Cardiac fibroblast (primary cell): ENCODE results near the gene ZMIZ2.
A peak's percentile ranks its signal among the peaks of the same experiment; 100 is the strongest.
"Not testable (repeated sequence)": the region's sequence is repeated elsewhere in the genome, so short reads cannot be mapped to it uniquely, and the experiment has no call there.

Source experiments
- DNase-seq, 2 donors: peaks; one replicate each; pipeline versions ENCODE4 v3.0.0 to v3.0.0-alpha.2; 2010; ENCODE audit warnings: low read depth in 2 of 2
- H3K4me3 ChIP-seq, 2 donors: replicated peaks in 1 of 2; 1 replicate in 1 of 2; 2 replicates in 1 of 2; pipeline ENCODE4 v1.5.1; 2011; ENCODE audit warnings: low read depth in 2 of 2, low read length in 2 of 2, mild to moderate bottlenecking in 2 of 2, moderate library complexity in 1 of 2
- TF ChIP-seq, protein P1 (sequence below): IDR thresholded peaks from one replicate; pipeline ENCODE4 v1.5.1; 2011; ENCODE audit warnings: low read depth, mild to moderate bottlenecking, low read length, inconsistent platforms

The ZMIZ2 gene

DNA sequence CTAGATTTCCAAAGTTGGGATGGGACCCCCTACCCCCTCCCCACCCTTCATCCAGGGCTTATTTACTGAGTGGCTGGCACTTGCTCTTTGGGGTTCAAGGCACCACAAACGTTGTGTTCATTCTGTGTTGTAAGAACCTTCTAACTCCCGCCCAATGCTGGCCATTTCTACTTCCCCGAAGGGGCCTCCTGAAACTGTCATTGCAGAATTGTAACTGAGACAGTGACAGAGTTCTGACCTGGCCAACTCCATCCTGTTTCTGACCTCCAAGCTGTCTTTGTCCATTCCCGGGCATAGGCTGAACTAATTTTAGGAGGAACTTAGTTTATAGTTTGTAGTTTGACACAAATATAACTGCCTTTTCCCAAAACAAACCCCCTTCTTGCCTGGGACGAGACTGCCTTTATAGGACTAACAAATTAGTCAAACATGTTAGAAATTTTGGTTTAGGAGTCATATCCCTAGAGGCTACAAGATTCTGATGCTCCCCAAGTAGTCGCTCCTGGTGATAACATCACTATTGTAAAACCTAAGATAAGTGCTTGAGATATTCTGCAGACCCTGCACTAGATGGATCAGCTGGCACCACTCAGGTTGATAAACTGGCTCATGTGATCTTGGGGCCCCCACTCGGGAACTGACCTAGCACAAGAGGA lies 34.8 kb upstream of the ZMIZ2 start:
- TF ChIP-seq, protein P1, sequence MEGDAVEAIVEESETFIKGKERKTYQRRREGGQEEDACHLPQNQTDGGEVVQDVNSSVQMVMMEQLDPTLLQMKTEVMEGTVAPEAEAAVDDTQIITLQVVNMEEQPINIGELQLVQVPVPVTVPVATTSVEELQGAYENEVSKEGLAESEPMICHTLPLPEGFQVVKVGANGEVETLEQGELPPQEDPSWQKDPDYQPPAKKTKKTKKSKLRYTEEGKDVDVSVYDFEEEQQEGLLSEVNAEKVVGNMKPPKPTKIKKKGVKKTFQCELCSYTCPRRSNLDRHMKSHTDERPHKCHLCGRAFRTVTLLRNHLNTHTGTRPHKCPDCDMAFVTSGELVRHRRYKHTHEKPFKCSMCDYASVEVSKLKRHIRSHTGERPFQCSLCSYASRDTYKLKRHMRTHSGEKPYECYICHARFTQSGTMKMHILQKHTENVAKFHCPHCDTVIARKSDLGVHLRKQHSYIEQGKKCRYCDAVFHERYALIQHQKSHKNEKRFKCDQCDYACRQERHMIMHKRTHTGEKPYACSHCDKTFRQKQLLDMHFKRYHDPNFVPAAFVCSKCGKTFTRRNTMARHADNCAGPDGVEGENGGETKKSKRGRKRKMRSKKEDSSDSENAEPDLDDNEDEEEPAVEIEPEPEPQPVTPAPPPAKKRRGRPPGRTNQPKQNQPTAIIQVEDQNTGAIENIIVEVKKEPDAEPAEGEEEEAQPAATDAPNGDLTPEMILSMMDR, result no peak
- H3K4me3 ChIP-seq, result no peak overlapping the region
- peak in 1 of 2 donors; percentile 32 for DNase-seq

- no peak for DNase-seq
- TF ChIP-seq, protein P1, result no peak
- H3K4me3 ChIP-seq, result no peak overlapping the region
Measured at GRCh38 chr7:44716205-44716604, 32.4 kb upstream of the ZMIZ2 start.

GRCh38 chr7:44720301-44720700 lies 28.3 kb upstream of the ZMIZ2 start:
- DNase-seq, result no peak
- TF ChIP-seq, protein P1, result no peak
- H3K4me3 ChIP-seq, result no peak overlapping the region

DNA sequence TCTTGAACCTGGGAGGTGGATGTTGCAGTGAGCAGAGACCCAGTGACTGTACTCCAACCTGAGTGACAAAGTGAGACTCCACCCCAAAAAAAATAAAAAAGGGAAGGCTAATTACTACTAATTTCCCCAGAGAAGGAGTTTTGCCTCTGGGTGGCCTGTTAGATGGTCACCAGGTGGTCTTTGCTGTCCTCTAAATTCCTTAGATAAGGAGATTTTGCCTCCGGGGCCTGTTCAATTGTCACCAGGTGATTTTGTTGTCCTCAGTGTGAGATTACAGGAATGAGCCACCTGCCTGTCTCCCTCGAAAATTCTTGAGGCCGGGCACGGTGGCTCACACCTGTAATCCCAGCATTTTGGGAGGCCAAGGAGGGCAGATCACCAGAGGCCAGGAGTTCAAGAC lies 24.4 kb upstream of the ZMIZ2 start:
- no peak overlapping the region for H3K4me3 ChIP-seq
- TF ChIP-seq, protein P1, result no peak
- no peak for DNase-seq

DNA sequence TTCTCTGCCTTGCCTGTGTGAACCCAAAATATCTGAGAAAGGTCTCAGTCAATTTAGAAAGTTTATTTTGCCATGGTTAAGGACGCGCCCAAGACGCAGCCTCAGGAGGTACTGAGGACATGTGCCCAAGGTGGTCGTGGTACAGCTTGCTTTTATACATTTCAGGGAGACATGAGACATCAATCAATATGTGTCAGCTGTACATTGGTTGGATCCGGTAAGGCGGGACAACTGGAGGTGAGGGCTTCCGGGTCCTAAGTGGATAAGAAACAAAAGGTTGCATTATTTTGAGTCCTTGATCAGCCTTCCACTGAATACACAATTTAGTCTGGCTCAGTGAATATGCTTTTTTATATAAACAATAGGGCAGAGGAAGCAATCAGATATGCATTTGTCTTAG lies 22.4 kb upstream of the ZMIZ2 start:
- not testable (repeated sequence) for H3K4me3 ChIP-seq, DNase-seq

DNA sequence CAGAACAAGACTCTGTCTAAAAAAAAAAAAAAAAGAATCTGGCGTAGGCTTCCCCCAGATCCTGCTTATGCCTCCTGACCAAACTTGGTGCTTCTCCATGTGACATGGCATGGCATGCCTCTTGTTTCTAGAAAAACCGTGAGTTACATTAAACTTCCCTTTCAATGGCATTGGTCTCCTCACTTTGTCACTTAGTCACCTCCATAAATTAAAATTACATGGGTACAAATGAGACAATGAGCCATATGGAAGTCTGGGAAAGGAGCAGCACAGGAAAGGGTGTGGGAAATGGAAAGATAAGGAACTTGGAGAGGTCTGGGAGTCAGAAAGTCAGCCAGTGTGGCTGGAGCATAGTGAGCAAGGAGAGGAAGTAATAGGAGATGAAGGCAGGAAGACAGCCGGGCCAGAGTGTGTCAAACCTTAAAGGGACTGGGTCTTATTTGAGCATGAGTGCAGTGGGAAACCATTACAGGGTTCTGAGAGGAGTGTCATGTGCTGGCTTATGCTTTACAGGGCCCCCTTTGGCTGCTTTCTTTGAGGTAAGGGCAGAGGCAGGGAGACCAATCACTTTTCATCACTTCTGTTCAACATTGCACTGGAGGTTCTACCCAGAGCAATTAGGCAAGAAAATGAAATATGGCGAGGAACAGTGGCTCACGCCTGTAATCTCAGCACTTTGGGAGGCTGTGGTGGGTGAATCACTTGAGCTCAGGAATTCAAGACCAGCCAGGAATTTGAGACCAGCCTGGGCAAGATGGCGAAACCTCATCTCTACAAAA lies 21.3 kb upstream of the ZMIZ2 start:
- peak; percentile 80 to 92 for DNase-seq
- TF ChIP-seq, protein P1, result no peak
- H3K4me3 ChIP-seq, result no peak overlapping the region

- no peak for DNase-seq
- TF ChIP-seq, protein P1, result no peak
- H3K4me3 ChIP-seq, result no peak overlapping the region
Measured at GRCh38 chr7:44727937-44728262, 20.7 kb upstream of the ZMIZ2 start.
